ENCODE data around the gene GAPVD1.
A peak's percentile ranks its signal among the peaks of the same experiment; 100 is the strongest.

The GAPVD1 gene

DNA sequence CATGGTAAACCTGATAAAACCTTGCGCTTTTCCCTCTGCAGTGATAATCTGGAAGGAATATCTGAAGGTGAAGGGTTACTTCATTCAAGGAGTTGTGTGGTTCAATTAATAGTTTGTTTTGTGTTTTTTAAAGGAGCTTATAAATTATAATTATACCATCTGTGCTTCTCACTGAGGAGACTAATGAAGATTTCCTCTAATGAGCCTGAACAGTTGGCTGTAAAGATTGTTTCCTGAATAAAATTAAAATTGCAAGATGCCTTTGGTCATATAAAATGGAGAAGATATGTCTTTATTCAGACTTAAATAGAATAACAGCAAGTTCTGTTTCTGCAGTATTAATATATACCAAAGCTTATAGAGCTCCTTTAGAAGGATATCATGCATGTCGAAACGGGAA, 59.9 kb downstream of the GAPVD1 start:
- no peak for DNase-seq

DNA sequence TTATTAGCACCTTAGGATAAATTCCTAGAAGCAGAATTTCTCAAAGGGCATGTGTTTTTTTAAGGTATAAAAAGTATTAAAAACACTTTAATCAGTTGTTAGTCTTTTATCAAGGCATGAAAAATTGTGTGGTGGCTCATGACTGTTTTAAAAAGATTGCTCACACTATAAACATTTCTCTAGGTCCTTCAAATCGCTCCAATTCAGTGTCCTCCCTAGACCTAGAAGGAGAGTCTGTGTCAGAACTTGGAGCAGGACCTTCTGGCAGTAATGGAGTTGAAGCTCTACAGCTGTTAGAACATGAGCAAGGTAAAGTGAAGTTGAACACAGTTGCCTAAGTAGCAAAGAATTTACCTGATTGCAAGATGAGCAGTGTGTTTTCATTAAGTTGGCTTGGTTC, 62.0 kb downstream of the GAPVD1 start:
- no peak for DNase-seq

DNA sequence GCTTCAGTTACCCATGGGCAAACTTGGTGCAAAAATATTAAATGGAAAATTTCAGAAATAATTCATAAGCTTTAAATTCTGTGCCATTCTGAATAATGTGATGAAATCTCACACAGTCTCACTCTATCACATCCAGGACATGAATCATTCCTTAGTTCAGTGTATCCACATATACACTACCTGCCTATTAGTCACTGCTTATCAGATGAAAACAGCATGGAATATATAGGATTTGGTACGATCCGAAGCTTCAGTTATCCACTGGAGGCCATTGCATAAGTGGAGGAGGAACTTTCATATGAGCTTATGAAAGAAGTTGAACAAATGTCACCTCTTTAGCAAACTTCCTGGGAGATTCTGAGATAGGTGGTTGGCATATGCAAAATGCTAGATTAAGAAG, 64.2 kb downstream of the GAPVD1 start:
- no peak for DNase-seq

DNA sequence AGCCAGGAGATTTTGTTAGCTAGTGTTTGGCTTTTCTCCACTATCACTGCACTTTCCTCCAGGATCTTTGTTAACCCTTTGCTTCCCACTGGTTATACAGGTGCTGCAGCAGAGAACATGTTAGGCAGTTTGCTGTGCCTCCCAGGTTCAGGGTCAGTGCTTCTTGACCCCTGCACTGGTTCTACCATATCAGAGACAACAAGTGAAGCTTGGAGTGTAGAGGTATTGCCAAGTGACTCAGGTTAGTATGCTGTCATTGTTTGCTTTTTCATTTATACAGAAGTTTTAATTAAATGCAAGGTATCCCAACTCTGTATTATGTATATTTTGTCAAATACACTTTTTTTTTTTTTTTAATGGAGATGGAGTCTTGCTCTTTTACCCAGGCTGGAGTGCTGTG, 68.4 kb downstream of the GAPVD1 start:
- no peak for DNase-seq

DNA sequence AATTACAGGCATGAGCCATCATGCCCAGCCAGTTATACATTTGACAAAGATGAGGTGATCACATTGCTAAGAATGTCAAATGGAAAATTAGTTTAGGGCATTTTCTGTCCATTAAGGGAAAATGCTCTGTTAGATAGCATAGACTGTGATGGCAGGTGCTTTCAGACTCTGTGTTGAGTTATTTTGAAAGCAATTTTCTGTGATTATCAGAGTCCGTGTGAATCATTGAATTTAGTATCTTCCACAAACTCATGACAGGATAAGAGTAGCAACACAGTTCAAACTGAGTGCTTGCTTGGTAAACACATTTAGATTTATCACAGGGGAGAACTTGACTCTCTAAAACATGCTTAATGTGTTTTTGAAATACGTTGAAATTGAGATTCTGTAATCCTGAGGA, 69.0 kb downstream of the GAPVD1 start:
- DNase-seq = no peak

DNA sequence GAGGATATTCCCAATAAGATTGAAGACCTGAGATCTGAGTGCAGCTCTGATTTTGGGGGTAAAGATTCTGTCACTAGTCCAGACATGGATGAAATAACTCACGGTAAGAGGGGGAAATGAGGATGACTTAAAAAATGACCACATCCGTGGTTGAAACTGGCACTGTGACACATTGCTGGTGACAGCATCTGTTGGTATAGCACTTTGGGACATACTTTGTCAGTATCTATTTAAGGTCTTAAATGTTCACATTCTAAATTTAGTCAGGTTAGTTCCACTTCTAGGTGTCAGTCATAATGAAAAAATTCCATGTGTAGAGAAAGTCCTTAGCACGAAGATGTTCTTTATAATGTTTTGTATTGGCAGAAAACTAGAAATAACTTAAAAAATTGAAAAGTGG, 70.9 kb downstream of the GAPVD1 start:
- no peak for DNase-seq

DNA sequence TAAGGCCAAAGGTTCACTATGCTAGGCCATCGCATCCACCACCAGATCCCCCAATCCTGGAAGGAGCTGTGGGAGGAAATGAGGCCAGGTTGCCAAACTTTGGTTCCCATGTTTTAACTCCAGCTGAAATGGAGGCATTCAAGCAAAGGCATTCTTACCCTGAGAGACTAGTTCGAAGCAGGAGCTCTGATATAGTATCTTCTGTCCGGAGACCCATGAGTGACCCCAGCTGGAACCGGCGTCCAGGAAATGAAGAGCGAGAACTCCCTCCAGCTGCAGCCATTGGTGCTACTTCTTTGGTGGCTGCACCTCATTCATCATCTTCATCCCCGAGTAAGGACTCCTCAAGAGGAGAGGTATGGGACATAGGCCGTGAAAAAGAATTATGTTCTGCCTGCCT, 75.6 kb downstream of the GAPVD1 start:
- no peak for DNase-seq

DNA sequence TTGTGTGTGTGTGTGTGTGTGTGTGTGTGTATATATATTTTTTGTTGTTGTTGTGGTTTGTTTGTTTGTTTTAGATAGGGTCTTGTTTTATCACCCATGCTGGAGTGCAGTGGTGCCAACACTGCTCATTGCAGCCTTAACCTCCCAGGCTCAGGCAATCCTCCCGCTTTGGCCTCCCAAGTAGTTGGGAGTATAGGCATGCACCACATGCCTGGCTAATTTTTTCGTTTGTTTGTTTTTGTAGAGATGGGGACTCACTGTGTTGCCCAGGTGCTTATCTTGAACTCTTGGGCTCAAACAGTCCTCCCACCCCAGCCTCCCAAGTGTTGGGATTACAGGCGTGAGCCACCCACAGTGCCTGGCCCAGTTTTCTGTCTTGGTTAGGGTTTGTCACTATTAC, 77.3 kb downstream of the GAPVD1 start:
- no peak for DNase-seq

DNA sequence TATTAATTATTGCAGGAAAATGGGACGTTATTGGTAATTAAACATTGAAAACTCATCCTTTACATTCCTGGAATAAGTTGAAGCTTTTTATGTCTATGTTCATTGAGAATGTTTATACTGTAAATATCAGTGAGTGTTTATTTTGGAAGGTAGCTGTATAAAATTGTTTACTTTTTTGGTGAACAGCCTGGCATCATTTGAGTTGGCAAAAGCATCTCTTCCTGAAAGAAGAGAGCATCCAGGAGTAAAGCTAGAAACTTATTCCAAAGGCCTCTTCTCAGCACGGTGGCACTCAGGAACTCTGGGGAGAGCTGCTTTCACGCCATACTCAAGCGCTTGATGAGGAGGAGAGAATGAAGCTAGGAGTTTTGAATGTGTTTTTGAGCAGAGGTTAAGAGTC, 79.9 kb downstream of the GAPVD1 start:
- DNase-seq = no peak

DNA sequence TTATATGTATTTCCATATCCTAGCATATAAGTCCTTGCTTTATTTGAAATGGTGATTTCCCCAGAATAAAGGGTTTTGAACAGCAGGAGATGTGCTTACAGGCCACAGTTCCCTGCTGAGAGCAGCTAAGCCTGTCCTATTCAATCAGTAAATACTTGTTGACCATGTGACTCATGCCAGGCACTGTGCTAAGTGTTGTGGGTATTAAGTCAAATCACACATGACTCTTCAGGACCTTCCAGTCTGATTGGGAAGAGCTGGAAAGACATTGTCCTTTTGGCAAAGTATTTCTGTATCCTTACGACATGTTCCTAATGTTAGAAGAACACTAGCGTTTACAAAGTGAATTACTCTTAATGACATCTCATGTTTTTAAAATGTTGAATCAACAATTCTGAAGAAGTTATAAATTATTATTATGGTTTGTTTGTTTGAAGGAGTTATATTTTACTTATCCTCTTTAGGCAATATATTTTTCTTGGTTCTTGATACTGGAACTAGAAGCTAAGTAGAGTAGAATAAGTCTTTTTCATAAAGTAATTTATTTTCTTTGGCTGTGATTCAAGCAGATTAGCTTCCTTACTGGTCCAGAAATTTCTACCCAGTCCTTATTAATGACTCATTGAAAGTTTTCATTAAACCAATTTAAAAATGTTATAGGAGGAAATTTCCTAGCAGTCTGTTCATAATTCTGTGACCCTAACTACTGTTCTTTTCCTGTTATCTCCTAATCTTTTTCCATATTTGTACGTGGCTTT, 82.1 kb downstream of the GAPVD1 start:
- DNase-seq = no peak

DNA sequence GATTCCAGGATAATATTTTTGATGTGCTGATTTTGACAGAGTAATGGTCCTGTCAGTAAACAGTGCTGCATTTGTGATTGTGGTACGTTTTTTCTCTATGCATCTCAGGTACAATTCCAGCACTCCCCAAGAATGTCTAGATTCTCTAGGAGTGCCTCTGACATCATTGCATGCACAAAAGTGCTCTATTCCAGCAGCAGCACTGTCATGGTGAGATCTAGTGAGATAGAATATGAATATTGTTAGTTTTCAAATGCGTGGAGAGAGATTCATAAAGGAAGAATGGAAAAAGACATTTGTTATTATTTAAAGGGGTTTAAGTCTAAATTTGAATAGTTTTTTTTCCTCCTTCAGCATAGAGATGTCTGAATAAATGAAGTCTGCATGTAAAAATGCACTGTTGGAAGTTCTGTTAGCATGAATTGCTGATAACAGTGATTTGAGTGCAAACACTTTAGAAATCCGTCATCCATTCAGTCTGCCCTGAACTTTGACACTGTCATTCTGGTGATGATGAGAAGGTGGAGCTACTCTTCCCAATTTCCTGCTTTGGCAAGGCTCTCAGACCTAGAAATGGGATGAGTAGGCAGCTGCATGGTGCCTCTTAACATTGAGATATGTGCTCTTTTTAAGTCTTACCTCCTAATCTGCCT, 84.6 kb downstream of the GAPVD1 start:
- DNase-seq = no peak

DNA sequence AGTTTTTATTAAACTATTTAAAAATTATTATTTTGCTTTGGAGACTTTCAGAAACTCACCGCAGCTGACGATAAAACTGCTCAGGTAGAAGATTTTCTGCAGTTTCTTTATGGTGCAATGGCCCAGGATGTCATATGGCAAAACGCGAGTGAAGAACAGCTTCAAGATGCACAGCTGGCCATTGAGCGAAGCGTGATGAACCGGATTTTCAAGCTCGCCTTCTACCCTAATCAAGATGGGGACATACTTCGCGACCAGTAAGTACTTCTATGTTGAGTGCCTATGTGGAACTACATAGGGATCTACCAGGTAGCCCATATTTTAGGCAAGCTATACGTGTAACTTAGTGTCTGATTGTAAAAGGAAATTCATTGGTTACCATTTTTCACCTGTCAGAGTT, 94.0 kb downstream of the GAPVD1 start:
- DNase-seq = no peak

DNA sequence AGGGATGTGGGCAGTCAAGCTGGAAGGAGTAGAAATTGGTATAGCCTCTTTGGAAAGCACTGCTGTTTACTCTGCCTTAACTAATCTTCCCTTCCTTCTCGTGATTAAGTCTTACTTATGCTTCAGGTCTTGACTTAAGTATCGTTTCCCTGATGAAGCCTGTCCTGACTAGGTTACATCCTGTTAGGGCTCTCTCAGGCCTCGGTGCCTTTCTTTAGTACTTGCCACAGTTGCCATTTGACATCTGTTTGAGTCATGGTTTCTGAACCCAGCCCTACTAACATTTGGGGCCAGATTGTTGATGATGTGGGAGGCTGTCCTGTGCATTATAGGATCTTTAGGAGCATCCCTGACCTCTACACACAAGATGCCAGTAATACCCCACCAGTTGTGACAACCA, 94.4 kb downstream of the GAPVD1 start:
- no peak for DNase-seq

DNA sequence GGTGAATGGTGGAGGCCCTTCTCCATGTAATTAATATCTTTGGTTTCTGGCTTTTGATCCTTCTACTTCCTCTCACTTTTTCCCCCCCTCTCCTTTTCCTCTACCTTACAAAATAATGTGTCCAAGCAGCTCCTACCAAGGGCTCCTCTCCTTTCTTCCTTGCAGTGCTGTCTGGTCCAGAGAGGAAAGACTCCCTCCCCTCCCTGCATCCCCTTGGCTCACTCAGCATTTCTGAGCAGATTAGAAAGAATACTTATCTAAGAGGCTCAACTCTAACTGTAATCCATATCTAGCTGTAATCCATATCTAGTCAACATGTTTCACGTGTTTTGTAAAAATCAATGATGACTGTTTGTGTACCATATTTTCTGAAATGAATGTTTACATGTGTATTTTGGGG, 97.4 kb downstream of the GAPVD1 start:
- no peak for DNase-seq

DNA sequence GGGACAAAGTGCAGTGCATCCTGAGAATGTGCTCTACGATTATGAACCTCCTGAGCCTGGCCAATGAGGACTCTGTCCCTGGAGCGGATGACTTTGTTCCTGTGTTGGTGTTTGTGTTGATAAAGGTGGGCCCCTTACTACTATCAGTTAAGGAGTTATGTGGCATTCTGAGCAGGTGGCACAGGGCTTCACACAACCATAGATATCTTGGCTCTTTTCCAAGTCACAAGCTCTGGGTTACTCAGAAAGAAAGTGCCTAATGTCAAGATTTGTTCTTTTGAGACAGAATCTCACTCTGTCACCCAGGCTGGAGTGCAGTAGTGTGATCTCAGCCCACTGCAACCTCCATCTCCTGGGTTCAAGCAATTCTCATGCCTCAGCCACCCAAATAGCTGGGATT, 99.0 kb downstream of the GAPVD1 start:
- no peak for DNase-seq

DNA sequence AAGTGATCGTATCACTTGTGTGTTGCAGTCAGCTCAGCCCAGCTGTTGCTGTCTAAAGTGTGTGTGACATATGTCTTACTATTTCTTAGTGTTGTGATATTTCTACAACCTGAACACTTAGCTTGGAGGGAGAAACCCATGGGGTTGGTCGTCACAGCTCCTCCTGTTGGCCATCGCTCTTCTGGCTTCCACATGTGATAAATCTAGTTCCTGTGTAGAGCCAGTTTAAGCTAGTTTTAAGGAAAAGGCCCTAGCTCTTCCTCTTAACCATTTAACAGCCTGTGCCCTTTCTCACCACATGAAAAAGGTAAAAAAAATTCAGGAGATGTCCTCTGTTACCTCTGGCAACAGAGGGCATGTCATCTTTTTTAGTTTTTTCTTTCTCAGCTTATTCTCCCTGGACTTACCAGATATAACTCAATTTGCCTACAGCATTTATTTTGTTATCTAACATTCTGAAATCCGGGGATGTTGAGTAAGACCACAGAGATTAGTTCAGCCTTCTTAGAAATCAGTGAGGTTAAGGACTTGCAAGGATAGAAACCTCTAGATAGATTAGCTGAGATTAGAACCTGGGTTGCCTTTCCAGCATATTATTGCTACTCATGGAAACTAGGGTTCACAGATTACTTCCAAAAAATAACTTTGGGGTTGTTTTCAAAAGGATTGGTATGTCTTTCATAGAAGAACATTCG, 100.4 kb downstream of the GAPVD1 start:
- no peak for DNase-seq

DNA sequence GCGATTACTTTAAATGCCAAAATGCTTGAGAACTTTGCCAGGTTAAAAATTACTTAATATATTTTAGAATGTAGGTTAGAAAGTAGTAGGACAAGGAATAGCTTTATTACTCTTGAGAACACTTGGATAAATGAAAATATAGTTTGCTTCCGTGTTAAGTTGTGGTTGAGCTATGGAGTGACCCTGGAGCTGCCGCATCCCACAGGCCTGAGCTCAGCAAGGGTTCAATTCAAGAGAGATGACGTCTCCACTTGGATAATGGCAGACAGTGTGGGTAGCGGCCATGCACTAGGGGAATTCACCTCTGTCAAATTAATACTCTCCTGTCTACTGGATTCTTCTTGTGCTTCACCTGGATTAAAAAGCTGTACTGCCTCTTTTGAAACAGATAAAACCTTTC, 105.0 kb downstream of the GAPVD1 start:
- no peak for DNase-seq

DNA sequence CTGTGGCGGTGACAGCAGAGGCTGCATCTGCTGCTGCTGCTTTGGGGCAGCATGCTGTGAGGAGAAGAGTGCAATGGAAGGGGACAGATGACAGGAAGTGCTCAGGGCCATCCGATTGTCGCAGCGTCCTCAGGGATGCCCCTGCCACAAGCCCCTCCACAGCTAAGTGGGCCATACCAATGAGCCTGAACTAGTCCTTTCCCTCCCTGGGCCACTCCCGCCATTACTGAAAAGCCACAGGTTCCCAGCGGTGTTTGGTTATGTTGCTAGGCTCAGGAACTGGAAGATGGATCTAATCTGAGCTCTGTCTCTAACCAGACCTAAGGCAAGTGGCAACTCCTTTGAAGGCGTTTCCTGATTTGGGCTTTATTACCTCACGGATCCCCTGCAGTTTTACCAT, 109.2 kb downstream of the GAPVD1 start:
- no peak for DNase-seq

DNA sequence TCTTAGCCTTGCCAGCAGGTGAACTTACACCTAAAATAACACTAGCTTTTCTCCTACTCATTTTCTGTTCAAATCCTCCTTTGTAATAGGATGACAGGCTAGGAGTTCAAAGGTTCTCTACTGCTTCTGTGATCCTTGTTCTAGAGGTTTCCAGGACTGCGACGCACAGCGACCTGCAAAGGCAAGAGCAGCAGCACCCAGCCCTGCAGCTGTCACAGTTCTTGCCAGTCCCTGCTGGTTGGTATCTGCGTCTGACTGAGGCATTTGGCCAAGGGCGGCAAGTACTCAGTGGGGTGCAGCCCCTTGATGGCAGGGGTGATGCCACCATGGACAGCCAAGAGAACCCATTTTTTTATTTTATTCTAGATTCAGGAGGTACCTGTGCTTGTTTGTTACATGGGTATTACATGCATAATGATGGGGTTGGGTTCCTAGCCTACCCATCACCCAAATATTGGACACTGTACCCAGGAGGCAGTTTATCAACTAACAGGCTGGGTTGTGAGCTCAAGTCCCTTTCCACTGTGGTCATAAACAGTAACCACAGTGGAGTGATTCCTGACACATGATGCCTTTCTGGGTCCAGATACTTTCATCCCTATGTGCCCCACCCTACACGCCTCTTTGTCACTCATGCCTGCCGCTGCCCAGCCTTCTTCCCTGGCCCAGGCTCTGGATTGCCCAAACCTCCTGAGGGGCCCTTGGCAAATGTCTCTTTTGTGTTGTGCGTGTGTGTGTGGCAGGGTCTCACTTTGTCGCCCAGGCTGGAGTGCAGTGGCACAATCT, 111.0 kb downstream of the GAPVD1 start:
- DNase-seq = no peak

DNA sequence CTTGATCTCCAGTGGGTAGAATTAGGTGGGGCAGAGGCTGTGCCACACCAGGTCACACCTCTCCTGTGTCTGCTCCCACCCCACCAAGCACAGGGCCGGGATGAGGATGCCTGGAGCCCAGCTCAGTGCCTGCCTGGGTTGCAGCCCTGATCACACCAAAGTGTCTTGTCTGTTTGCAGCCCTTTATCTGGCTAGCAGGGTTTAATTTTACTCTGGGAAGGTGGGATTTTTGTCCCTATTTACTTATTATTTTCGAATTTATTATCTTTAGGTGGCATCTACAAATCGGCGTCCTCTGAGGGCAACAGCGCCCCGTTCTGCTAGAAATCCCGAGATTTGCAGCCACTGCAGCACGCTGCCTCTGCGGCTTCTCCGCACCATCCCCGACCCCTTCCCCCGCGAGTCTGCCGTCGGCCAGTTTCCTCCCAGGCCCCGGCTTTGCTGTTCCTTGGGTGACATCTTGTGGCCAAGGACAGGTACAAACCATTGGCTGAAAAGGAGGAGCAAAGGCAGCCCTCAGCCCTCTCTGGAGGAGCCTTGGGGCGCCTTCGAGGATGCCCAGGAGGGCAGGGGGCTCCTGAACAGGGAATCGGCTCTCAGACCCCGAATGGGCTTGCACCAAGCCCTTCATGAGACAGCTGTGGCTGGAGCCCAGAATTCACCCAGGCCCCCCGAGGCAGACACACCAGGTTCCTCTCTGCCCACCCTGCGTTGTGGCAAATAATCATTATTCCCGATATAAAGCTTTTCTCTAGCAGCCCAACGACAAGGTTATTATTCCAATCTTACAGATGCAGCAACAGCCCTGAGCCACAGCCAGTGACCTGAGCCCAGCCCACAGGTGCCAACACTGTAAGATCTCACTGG, 113.0 kb downstream of the GAPVD1 start:
- peak; percentile 78 for DNase-seq

DNA sequence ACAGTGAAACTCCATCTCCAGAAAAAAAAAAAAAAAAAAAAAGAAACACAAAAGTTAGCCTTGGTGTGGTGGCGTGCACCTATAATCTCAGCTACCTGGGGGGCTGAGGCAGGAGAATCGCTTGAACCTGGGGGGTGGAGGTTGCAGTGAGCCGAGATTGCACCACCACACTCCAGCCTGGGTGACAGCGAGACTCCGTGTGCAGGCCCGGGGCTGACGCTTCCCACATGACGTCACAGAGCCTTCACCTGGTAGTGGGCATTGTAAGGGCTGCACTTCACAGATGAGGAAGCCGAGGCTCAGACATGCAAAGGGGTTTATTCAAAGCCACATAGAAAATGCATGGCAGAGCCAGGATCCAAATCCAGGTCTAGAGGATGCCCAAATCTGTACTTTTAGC, 114.2 kb downstream of the GAPVD1 start:
- no peak for DNase-seq

All from NCI-H1105 treated with DMSO at 0.1 percent for 48 hours (cell line).